IMR-90 (cell line): ENCODE results near the gene CAMK4.

Experiments used
- CEBPB ChIP-seq: IDR thresholded peaks from 2 replicates; pipeline ENCODE4 v1.6.1; 2012; ENCODE audit warnings: low read depth, low read length, improper control_type of control experiment
- CTCF ChIP-seq: conservative IDR thresholded peaks from 2 replicates; pipeline ENCODE4 v1.5.1; 2012; ENCODE audit warnings: mild to moderate bottlenecking, low read depth, low read length, improper control_type of control experiment
- ELK1 ChIP-seq: fragments of 150-350 bp; IDR thresholded peaks from 2 replicates; pipeline ENCODE4 v1.6.1; 2016; ENCODE audit warnings: low read depth, mild to moderate bottlenecking, low read length, moderate library complexity, borderline replicate concordance
- MAZ ChIP-seq: IDR thresholded peaks from 2 replicates; pipeline ENCODE4 v1.6.1; 2012; ENCODE audit warnings: low read depth, mild to moderate bottlenecking, low read length, improper control_type of control experiment, moderate library complexity, borderline replicate concordance
- NFE2L2 ChIP-seq: fragments of 150-350 bp; IDR thresholded peaks from 2 replicates; pipeline ENCODE4 v1.6.1; 2016; ENCODE audit warnings: low read depth, mild to moderate bottlenecking, low read length
- POLR2A ChIP-seq: IDR thresholded peaks from 2 replicates; pipeline ENCODE4 v1.6.1; 2012; ENCODE audit warnings: mild to moderate bottlenecking, low read depth, low read length
- RAD21 ChIP-seq: IDR thresholded peaks from 2 replicates; pipeline ENCODE4 v1.6.1; 2012; ENCODE audit warnings: low read length, improper control_type of control experiment
- RCOR1 ChIP-seq: IDR thresholded peaks from 2 replicates; pipeline ENCODE4 v1.6.1; 2012; ENCODE audit warnings: mild to moderate bottlenecking, low read length, improper control_type of control experiment; ENCODE audit not compliant: insufficient replicate concordance
- RFX5 ChIP-seq: IDR thresholded peaks from 2 replicates; pipeline ENCODE4 v1.8.0; 2012; ENCODE audit warnings: low read depth, mild to moderate bottlenecking, low read length, moderate library complexity
- SMC3 ChIP-seq: fragments of 150-350 bp; IDR thresholded peaks from 2 replicates; pipeline ENCODE4 v1.6.1; 2016; ENCODE audit warnings: low read depth, mild to moderate bottlenecking, antibody characterized with exemption, low read length, moderate library complexity

DNA sequence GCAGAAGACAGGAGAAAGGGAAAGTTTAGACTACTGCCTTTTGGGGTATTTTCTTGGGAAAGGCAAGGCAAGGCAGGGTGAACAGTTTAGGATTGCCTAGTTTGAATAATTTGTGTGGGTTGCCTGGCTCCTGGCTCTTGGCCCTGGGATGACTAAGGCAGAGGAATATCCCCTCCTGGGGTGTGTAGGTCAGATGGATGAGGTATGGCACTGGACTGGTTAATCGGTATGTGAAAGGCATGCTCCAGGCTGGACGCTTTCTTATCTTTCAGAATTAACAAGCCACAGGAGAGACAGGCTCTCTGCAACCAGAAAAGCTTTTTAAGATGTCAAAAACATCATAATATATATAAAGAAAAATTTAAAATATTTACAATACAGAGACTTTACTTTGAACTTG, 229.6 kb downstream of the CAMK4 start:
- TF ChIP-seq POLR2A (no peak), CTCF (no peak), ELK1 (no peak), CEBPB (no peak), NFE2L2 (no peak), RFX5 (no peak), MAZ (no peak), RAD21 (no peak), RCOR1 (no peak), SMC3 (no peak)
